GM19397 (cell line): ENCODE data around the gene NRDC.

Source experiments
- ATAC-seq: cut with Tn5 transposase; IDR thresholded peaks from one replicate; pipeline ENCODE4 v1.9.1; 2021; ENCODE audit warnings: mild to moderate bottlenecking, moderate library complexity; ENCODE audit not compliant: unreplicated experiment

Gene NRDC

DNA sequence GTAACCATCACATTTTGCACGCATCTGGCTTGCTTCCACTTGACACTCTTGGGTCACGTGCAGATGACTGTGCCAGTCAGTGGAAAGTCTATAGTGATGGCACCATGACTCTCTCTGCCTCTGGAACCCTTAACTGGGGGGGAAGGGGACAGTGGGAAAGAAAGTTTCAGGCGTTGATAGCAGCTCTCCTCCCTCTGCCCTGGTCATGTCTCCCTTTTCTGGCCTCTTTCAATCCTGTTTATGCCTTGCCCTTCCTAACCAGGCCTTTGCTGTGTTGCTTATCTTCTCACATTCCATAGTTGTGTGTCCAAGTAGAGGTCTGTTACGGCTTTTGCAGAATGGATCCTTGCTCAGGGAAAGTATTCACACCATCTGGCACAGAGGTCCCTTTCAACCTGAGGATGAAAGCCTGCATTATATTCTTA, 93.5 kb downstream of the NRDC start:
- no peak for ATAC-seq

DNA sequence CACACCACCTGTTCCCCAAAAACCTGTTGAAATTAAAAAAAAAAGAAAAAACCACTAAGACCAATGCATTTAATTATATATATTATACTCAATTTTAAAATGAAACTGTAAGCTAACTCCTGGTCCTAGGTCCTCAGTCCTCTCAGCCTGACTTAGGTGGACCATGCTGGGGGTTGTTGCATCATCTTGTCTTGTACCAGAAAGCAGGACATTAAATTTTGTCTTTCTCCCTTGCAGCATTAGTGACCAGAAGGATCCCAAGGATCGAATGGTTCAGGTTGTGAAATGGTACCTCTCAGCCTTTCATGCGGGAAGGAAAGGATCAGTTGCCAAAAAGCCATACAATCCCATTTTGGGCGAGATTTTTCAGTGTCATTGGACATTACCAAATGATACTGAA, 97.6 kb downstream of the NRDC start:
- ATAC-seq: no peak

DNA sequence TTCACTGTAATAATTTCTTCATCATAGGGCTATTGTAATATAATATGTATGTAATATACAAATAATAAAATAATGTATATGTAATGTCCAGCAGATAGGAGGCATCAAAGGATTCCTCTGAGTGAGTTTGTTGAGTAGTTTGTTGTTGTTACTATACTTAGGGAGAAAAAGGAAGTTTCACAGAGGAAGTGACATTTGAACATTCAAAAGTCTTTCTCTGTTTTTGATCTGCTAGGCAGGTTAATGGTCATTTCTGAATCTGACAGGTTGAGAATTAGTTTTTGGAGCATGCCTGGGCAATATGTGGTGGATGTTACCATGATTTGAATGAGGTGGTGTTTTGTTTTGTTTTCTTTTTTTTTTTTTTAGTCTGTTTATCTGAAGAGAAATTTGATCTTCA, 102.1 kb downstream of the NRDC start:
- no peak for ATAC-seq

DNA sequence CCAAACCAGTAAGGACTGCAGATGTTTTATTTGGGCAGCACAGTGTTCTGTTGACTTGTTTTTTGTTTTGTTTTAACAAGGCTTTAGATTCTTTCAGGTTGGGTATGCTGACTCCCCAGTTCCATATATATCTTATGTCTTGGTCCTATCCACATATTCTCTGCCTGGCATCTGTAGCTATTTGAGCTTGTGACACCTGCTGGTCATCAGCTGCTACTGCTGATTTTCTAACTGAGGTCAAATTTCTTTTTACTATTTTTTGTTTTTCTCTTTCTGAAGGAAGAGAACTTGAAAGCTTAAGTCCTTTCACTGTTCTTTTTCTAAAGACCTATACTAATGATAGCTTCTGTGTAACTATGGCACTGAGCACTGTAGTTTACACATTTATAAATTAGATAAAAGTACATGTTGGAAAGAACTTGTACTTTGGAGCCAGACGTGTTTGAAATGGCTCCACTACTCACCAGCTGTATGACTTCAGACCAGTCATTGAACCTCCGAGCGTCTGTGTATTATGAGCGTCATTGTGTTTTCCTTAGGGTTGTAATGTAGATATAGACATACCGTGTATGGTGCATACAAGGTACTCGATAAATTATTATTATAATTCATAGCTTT, 109.4 kb downstream of the NRDC start:
- no peak for ATAC-seq

DNA sequence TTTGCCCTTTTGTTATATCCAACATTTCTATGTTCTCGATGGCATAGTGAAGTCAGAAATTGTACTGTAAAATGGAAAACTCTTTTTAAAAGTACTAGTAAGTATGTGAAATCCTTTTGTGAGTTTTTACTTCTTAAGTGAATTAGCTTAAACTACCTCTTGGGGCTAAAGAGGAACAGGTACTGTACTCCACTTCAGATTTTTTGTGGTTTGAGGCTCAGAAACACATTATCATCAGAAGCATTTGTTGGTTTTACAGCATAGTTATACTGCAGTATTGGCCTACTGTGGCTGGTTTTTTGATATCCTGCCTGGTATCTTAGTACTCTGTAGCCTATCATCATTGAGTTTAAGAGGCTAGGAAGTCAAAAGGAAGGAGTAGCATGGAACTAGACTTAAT, 117.2 kb downstream of the NRDC start:
- no peak for ATAC-seq

- ATAC-seq: no peak
Measured at GRCh38 chr1:51760872-51761271, 117.7 kb downstream of the NRDC start.

GRCh38 chr1:51758310-51758709, 120.2 kb downstream of the NRDC start:
- ATAC-seq: no peak

DNA sequence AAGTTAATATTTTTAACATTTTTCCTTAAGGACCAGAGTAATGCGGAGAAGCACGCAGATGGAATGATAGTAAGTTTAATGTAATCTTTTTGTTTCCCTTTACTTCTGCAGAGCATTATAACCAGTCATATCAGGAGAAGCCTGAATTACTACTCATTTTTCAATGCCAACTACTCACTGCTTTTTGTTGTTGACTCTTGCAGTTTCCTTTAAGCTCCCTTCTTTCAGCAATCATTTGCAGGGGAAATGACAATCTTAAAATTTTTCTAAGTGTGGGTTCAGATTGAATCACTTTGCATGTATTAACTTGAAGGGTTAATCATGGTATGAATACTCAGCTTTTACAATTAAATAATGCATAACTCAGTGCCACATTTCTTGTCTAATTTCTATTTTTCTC, 122.2 kb downstream of the NRDC start:
- ATAC-seq: no peak

GRCh38 chr1:51755437-51755836, 123.1 kb downstream of the NRDC start:
- ATAC-seq: no peak

DNA sequence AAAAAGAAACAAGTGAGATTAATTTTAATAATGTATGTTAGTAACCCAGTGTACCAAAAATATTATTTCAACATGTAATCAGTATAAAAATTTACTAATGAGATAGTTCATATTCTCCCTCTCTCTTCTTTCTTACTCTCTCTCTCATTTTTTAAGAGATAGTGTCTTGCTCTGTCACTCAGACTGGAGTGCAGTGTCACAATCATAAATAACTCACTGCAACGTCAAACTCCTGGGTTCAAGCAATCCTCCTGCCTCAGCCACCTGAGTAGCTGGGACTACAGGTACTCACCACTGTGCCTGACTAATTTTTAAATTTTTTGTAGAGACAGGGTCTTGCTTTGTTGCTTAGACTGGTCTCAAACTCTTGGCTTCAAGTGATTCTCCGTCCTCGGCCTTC, 123.9 kb downstream of the NRDC start:
- no peak for ATAC-seq

DNA sequence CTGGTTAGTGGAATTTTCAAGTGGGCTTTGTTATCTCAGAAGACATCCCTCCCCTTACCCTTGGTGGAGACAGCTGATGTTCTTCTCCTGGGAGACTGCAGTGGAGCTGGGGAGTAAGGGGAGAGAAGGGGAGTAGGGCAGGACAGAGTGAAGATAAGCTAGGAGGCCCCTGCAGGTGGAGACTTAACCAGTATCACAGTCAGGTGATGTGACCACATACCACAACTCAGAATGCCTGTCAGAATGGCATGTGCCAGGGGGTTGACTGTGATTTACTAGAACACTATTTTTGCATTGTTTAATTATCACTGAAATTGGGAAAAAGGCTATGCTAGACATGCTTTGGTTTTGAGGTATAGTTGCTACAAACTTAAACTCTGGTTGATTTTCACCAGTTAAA, 124.6 kb downstream of the NRDC start:
- no peak for ATAC-seq

DNA sequence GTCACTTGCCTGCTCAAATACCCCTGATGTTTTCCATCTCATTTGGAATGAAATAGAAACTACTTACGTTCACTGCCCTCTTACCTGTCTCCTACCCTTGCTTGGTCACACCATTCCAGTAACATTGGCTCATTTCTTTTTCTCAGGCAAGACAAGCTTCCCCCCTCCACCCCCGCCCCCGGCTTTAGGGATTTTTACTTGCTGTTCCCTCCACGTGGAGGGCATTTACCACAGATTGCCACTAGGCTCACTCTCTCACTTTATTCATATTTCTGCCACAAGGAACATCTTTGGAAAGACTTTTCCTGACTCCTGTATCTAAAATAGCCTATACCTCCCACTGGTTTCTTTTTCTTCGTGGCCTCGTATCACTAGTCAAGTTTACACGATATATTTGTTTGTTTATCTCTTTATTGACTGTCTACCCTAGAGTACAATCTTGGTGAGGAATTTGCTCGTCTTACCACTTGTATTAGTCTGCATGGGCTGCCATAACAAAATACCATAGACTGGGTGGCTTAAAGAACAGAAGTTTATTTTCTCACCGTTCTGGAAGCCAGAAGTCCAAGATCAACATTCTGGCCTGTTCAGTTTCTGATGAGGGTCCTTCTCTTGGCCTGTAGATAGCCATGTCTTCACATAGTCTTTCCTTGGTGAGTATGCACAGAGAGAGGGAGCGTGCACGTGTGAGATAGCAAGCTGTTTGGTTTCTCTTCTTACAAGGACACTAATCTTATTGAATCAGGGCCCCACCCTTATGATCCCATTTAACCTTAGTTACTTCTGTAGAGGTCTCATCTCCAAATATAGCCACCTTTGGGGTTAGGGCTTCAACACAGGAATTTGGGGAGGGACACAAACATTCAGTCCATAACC, 126.2 kb downstream of the NRDC start:
- no peak for ATAC-seq

DNA sequence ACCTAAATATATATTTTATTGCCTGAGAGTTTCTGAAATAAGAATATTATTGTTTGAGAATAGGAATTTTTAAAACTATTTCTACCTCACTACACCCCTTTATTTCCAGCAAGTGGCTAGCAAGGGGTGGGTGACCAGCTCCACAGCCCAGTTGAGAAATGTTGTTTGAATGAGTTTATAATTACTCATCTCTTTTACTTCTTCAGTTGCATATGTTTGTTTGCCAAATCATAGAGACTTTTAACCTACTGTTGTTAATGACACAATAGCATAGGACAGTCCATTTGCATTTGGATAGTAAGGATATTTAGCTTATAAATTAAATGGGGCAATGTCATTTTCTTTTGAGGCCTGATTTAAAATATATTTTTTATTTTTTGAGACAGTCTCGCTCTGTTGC, 127.8 kb downstream of the NRDC start:
- ATAC-seq: no peak

- ATAC-seq: no peak
Measured at GRCh38 chr1:51750218-51750617, 128.3 kb downstream of the NRDC start.

GRCh38 chr1:51749151-51749550, 129.4 kb downstream of the NRDC start:
- ATAC-seq: no peak

GRCh38 chr1:51745304-51745570, 133.3 kb downstream of the NRDC start:
- no peak for ATAC-seq

GRCh38 chr1:51744506-51745303, 133.8 kb downstream of the NRDC start:
- ATAC-seq: no peak

DNA sequence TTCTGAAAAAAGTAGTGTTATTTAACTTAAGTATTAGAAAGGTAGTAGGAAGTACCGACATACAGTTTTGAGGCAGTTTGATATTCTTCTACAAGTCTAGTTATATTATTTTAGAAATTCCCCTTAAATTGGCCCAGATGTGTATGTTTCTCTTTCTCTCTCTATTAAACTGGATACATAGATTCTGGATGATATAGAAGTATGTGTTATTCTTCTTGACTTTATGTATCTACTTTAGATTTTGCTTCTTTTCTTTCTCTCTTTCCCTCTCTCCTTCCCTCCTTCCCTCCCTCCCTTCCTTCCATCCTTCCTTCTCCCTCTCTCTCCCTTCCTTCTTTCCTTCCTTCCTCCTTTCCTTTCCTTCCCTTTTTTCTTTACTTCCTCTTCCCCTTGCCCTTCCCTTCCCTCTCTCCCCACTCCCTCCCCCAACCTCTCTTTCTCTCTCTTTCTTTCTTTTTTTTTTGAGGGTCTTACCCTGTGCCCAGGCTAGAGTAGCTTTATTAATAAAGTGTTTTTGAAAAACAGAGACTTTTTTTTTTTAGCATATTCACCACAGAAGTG, 137.3 kb downstream of the NRDC start:
- no peak for ATAC-seq

DNA sequence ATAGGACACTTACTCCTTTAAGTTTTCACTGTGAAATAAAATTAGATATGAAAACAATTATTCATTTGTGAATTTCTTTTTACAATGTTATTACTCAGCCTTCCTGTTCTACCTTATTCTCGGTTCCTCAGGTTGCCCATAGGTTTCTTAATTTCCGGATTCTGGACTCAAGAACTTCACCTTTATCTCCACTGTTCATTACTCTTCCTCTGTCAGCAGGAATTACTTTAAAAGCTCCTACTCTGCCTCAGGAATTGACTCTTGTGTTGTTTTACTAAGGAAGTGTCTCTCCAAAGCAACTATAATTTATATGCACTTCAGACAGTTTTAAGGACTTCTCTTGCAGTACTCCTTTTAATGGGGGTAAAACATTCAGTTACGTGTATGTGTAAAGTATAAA, 137.9 kb downstream of the NRDC start:
- ATAC-seq: no peak
